Uterus (tissue), 2 donors: Measurements from ENCODE around the gene HMGCS2.

Experiments used
- CTCF ChIP-seq, 4 experiments: fragments of 200-600 bp in 2 of 4; fragments of 450-650 bp in 2 of 4; sonication (generic) in 2 of 4; IDR thresholded peaks; one replicate each; pipeline ENCODE4 v1.5.1; 2016 to 2019; ENCODE audit warnings: antibody characterized with exemption in 4 of 4, mild to moderate bottlenecking in 2 of 4, moderate library complexity in 1 of 4
- POLR2A ChIP-seq, 2 donors: fragments of 450-650 bp; IDR thresholded peaks; one replicate each; pipeline ENCODE4 v1.6.1; 2016; ENCODE audit warnings: antibody characterized with exemption in 2 of 2, mild to moderate bottlenecking in 1 of 2, moderate library complexity in 1 of 2

- TF ChIP-seq CTCF (IDR thresholded peaks at IDR 0.05) (no peak), POLR2A (IDR thresholded peaks at IDR 0.05) (no peak)
Observed at GRCh38 chr1:119794230-119794875, 25.6 kb upstream of the HMGCS2 start.
